HEK293 (cell line): ENCODE data around the gene PACS2.

Source experiments
- HOXD13 ChIP-seq: sonication (generic); formaldehyde crosslinking; IDR thresholded peaks from 2 replicates; pipeline ENCODE4 v1.8.0; 2022; ENCODE audit warnings: missing genetic modification reagents, borderline replicate concordance
- KLF9 ChIP-seq: fragments of 450-650 bp; formaldehyde crosslinking; IDR thresholded peaks from 2 replicates; pipeline ENCODE4 v1.5.1; 2016; ENCODE audit warnings: missing biosample characterization, missing genetic modification characterization, low read depth
- ZNF335 ChIP-seq: fragments of 450-650 bp; formaldehyde crosslinking; conservative IDR thresholded peaks from 2 replicates; pipeline ENCODE4 v1.5.1; 2016; ENCODE audit warnings: missing biosample characterization, missing genetic modification characterization
- ZNF670 ChIP-seq: fragments of 450-650 bp; formaldehyde crosslinking; IDR thresholded peaks from 2 replicates; pipeline ENCODE4 v1.5.1; 2016; ENCODE audit warnings: missing biosample characterization, missing genetic modification characterization, low read depth
- ZNF768 ChIP-seq: fragments of 450-650 bp; formaldehyde crosslinking; IDR thresholded peaks from 2 replicates; pipeline ENCODE4 v1.5.1; 2018; ENCODE audit warnings: missing biosample characterization, mild to moderate bottlenecking, missing genetic modification characterization
- TF ChIP-seq, protein P1 (sequence below): fragments of 450-650 bp; formaldehyde crosslinking; IDR thresholded peaks from 2 replicates; pipeline ENCODE4 v1.5.1; 2016; ENCODE audit warnings: missing biosample characterization, missing genetic modification characterization
- TF ChIP-seq, protein P2 (sequence below): fragments of 450-650 bp; formaldehyde crosslinking; IDR thresholded peaks from 2 replicates; pipeline ENCODE4 v1.5.1; 2016; ENCODE audit warnings: missing biosample characterization, missing genetic modification characterization, low read depth
- TF ChIP-seq, protein P3 (sequence below): fragments of 450-650 bp; formaldehyde crosslinking; IDR thresholded peaks from 2 replicates; pipeline ENCODE4 v1.5.1; 2017; ENCODE audit warnings: missing biosample characterization, missing genetic modification characterization

DNA sequence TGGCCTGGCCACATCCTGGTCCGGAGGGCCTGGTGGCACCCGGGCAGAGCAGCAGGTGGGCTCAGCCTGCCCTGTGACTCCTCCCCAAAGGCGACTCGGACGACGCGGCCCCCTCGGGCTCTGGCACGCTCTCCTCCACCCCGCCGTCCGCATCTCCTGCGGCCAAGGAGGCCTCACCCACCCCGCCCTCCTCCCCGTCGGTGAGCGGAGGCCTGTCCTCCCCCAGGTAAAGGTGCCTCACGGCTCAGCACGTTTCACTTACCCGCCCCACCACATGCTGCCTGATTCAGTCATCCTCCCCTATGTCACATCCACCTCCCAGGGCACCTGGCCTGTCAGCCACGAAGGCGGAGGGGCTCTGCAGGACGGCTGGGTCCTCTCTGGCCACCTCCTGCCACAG is 77.0 kb downstream of the PACS2 start:
- TF ChIP-seq, protein P1, sequence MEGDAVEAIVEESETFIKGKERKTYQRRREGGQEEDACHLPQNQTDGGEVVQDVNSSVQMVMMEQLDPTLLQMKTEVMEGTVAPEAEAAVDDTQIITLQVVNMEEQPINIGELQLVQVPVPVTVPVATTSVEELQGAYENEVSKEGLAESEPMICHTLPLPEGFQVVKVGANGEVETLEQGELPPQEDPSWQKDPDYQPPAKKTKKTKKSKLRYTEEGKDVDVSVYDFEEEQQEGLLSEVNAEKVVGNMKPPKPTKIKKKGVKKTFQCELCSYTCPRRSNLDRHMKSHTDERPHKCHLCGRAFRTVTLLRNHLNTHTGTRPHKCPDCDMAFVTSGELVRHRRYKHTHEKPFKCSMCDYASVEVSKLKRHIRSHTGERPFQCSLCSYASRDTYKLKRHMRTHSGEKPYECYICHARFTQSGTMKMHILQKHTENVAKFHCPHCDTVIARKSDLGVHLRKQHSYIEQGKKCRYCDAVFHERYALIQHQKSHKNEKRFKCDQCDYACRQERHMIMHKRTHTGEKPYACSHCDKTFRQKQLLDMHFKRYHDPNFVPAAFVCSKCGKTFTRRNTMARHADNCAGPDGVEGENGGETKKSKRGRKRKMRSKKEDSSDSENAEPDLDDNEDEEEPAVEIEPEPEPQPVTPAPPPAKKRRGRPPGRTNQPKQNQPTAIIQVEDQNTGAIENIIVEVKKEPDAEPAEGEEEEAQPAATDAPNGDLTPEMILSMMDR (tag by site-specific recombination) = no peak
- no peak for TF ChIP-seq ZNF768 (tag by site-specific recombination)
- TF ChIP-seq HOXD13 (CRISPR knock-in tag) = no peak
- TF ChIP-seq ZNF335 = no peak
- no peak for TF ChIP-seq ZNF670 (tag by site-specific recombination)
- TF ChIP-seq, protein P2, sequence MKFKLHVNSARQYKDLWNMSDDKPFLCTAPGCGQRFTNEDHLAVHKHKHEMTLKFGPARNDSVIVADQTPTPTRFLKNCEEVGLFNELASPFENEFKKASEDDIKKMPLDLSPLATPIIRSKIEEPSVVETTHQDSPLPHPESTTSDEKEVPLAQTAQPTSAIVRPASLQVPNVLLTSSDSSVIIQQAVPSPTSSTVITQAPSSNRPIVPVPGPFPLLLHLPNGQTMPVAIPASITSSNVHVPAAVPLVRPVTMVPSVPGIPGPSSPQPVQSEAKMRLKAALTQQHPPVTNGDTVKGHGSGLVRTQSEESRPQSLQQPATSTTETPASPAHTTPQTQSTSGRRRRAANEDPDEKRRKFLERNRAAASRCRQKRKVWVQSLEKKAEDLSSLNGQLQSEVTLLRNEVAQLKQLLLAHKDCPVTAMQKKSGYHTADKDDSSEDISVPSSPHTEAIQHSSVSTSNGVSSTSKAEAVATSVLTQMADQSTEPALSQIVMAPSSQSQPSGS (tag by site-specific recombination) = no peak
- TF ChIP-seq, protein P3, sequence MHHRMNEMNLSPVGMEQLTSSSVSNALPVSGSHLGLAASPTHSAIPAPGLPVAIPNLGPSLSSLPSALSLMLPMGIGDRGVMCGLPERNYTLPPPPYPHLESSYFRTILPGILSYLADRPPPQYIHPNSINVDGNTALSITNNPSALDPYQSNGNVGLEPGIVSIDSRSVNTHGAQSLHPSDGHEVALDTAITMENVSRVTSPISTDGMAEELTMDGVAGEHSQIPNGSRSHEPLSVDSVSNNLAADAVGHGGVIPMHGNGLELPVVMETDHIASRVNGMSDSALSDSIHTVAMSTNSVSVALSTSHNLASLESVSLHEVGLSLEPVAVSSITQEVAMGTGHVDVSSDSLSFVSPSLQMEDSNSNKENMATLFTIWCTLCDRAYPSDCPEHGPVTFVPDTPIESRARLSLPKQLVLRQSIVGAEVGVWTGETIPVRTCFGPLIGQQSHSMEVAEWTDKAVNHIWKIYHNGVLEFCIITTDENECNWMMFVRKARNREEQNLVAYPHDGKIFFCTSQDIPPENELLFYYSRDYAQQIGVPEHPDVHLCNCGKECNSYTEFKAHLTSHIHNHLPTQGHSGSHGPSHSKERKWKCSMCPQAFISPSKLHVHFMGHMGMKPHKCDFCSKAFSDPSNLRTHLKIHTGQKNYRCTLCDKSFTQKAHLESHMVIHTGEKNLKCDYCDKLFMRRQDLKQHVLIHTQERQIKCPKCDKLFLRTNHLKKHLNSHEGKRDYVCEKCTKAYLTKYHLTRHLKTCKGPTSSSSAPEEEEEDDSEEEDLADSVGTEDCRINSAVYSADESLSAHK (tag by site-specific recombination) = no peak
- no peak for TF ChIP-seq KLF9 (tag by site-specific recombination)
